ENCODE measurements around the gene MAPK8IP1.

Gene MAPK8IP1

DNA sequence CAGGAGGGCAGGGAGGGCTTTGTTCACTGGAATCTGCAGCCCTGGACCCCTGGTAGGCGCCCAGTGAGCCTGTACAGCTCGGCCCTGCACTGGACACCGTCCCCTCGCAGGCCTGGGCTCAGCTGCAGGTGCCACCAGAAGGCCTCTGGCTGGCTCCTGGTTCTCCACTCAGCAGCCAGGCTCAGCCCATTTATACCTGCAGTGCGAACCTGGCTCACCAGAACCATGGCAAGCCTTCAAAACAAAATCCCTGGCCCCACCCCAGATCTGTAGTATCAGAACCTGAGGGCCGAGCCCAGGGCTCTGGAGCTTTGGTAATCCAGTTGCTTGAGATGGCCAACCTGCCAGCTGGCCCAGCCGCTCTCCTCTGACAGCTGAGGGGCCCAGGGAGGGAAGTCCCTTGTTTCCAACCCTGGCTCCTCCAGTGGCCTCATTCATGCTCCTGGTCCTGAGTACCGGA lies 22.5 kb downstream of the MAPK8IP1 start:
- DNase-seq (ENCODE audit: low read depth in 2 of 2): no peak

DNA sequence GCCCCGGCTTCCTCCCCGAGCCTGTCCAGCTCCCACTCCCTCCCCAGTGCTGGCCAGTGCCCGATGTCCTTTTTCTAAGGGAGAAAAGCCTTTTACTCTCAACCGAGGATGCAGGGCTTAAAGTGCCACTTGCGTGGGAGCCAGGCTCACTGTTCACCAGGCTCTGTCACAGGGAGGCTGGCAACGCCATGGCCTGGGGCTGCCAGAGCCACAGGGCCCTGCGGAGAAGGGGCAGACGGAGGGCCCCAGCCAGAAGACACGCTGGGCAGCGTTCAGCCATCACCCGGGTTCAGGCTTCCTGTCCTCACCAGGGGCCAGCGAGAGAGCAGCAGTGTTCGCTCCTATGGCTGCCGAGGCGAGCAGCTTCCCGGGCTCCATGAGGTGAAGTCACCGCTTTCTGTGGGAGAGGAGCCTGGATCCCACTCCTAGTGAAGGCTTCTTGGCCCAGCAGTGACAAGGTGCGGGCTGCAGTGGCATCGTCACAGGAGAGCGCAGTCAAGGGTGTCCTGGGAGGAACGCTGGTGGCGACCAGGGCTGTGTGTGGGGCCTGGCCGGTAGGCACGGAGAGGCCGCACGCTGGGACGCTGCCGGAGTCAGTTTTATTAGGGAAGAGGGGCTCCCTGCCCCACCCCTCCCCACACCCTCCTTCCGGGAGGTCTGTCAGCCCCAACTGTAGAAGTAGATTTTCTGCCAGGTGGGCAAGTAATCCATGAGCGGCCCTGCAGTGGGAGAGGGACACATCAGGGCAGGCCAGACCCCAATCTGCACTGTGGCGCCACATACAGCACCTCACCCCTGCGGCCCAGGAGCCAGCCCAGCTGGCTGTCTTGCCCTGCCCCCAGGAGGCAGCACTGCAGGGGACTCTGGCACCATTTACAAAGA lies 24.4 kb downstream of the MAPK8IP1 start:
- DNase-seq (ENCODE audit: low read depth in 2 of 2): no peak

DNA sequence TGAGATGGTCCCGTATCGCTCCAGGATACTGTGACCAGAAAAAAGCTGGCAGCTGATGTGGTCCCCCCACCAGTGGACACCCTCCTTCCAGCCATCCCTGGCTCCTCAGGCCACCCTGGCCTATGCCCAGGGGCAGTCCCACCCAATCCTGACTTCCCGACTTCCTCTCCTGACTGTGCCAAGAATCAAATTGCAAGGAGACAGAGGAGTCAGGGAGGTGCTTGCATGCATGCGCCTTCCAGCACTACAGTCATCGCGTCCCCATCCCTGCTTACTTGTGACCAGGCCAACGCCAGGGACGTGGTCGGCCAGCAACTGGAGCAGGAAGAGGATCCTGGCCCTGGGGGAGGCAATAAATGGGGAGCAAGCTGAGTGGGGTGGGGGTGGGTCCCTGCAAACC lies 25.2 kb downstream of the MAPK8IP1 start:
- DNase-seq (ENCODE audit: low read depth in 2 of 2): no peak

DNA sequence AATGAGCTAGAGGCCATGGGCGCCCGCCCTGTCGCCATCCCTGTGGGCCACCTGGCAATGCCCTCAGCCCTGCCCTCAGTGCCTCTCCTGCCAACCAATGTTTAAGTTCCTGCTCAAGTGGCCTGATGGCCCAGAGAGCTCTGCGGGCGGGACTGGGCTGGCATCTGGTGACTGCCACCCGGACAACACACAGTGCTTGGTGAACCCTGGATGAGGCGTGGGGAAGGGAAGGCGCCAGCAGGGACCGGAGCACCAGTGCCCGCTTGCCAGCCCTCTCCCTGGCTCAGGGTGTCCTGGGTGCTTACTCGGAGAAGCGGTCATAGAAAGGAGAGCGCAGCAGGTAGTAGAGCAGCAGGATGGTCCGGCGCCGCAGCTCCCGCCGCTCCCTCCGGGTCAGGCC lies 28.1 kb downstream of the MAPK8IP1 start:
- DNase-seq (ENCODE audit: low read depth in 2 of 2): no peak

DNA sequence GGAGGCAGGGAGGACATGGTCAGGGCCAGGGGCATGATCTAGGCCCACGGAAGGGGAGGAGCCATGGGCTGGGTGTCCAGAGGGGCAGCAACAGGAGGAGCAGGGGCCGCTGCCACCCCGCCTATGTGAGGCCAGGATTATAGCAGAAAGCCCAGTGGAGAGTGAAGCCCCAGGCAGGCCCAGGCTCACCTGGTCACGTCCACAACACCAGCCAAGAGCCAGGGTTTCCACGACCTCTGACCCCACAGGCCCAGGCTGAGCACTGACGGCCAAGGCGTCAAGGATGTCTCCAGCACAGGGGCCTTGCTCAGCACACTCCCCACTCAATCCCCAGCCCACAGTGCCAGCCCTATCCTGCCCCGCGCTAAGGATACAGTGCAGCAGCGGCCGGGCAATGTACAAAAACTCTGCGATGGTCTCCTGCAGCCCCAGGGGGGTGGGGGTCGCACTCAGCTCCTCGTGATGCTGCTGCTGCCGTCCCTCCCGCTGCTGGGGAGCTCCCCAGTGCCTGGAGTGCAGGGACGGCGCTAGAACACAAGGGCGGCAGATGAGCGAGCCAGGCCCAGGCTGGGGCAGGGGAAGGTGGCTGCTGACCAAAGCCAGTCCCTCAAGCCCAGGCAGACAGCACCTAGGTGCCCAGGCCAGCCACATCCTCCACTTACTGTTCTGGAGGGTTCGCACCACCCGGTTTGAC lies 28.6 kb downstream of the MAPK8IP1 start:
- DNase-seq (ENCODE audit: low read depth in 2 of 2): no peak

DNA sequence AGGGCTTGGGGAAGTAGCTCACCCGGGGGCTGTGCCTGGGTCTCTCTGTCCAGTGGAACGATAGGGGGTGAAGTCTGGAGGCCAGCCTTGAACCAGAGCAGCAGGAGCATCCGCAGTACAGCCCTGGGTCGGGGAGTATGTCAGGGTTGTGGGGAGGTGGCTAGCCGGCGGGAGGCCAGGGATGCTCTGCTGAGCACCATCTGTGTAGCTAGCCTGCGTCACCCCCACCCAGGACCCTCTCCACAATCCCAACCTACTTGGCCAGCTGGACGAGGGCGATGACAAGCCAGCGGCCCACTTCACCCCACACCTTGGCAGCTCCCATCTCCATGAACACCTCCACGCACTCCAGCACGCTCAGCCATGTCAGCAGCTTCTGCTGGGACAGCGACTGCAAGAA lies 30.0 kb downstream of the MAPK8IP1 start:
- DNase-seq (ENCODE audit: low read depth in 2 of 2): no peak

DNA sequence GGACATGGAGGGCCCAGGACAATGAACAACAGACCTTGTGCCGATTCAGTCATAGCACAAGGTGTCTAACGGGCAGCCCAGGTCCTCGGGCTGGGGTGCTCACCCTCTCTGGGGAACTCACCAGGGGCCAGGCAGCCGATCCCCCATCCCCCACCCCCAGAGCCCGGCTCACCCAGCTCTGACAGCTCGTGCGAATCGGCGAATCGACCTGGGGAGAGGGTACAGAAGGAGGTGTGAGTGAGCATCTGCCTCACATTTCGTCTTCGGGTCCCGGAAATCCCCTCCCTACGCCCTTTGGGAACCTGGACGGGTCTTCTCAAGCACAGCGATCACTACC lies 31.8 kb downstream of the MAPK8IP1 start:
- DNase-seq (ENCODE audit: low read depth in 2 of 2): no peak

DNA sequence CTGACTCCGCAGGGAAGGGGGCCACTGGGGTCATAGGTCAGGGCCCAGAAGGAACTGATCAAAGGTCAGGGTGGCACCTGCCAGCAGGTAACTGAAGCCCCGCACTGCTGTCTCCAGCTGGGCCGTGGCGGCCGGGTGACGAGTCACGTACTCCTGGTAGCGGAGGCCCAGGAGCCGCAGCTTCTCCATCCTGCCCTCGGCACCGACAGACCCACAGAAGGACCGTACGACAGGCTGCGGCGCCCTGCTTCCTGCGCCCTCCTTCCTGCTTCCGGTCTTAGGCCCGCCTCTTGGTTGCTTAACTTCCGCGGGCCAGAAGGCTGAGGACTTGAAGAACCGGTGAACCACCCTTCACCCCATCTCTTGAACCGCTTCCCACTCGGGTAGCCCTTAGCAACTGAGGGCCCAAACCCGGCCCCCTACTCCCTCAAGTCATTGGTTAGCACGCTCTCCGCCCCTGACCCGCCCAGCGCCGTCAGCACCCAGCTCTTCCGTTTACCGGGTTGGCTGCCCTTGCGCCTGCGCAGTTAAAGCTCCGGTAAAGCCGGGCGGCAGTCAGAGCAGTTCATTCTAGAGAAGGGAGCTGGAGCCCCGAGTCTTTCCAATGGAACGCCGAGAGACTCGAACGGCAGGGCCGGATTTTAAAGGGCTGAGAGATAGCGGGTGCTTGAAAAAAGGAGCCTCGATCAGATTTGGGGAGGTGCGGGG lies 32.3 kb downstream of the MAPK8IP1 start, which contains the start of gene PEX16:
PEX16 (minus strand) TSS at position 255 of the 708 bp plus-strand sequence; CDS start at position 189, 66 bp downstream.
- peak; percentile 99 for DNase-seq (ENCODE audit: low read depth in 2 of 2)

DNA sequence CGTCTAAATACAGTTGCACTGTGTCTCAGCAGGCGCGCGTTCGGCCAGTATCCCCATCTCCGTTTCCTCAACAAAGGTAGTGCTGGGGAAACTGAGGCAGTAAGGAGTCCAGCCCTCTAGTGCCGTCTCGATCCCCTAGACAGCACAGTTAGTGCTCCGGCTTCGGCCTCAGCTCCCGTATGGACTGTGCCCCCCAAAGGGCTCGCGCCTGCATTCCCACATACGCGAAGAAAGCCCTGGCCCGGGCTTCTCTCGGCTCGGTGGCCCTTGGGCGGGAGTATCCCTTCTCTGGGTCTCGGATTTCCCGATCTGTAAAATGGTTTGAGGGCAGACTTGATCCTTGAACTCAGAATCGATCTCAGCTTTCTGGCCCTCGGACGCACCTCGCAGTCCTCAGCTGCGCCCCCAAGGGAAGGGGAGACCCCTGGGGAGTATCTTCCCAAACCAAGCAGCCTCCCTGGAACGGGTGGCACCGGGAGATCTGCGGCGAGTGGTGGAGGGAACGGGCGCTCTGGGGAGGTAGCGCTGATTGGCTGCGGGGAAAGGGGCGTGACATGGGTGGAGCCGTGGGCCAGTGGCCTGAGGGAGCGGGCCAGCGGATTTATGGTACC lies 33.0 kb downstream of the MAPK8IP1 start:
- DNase-seq (ENCODE audit: low read depth in 2 of 2): no peak

DNA sequence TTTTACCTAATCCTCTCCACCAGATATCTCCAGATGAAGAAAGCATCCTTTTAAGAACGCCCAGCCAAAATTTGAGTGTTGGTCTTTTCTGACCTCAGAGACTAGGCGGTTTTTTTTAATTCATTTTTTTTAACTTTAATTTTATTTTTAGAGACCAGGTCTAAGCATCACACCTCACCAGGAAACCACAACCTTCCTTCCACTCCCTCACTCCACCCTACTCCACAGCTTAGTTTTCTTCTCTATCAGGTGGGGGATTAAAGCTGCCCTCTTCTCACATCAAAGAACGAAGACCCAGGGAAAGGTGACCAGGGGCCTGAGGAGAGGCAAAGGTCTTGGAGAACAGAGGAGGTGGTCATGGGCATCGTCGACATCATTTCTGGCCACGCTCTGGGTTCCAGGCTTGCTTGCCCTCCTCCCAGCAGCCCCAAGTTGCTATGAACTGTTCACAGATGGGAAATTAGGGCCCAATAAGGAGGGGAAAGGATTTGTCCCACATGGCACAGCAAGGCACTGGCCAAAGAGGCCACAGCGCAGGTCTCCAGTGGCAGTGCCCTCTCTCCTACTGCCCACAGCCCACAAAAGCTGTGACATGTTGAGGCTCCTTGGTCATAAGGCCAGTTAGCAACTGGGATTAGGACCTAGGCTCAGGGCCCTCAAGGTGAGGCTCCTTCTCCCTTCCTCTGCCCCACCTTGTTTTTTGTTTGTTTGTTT lies 33.7 kb downstream of the MAPK8IP1 start:
- no peak for DNase-seq (ENCODE audit: low read depth in 2 of 2)

DNA sequence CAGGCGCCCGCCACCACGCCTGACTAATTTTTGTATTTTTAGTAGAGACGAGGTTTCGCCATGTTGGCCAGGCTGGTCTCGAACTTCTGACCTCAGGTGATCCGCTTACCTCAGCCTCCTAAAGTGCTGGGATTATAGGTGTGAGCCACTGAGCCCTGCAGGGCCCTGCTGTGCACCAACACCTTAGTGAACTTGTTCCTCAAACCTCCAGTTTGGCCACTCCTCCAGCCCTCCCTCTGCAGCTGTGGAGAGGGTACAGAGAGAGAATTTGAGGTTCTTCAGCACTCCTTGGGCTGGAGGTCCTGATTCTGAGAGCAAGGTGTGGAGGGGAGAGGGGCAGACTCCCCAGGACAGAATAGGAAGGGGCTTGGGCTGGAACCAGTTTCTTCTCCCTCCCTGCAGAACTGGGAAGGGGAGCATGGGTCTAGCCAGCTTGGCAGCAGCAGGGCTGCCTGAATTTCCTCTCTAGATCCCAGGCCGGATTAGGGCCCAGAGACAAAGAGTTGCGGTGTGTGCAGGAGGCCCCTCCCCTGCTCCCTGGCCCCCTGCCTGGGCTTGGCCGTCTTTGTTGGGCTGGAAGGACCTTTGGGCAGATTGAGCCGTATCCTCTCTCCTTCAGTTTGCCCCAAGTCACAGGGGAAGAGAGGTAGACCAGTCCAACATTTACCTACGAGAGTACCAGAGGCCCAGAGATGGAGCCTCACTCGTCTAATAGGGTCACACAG lies 34.5 kb downstream of the MAPK8IP1 start:
- DNase-seq (ENCODE audit: low read depth in 2 of 2): no peak

DNA sequence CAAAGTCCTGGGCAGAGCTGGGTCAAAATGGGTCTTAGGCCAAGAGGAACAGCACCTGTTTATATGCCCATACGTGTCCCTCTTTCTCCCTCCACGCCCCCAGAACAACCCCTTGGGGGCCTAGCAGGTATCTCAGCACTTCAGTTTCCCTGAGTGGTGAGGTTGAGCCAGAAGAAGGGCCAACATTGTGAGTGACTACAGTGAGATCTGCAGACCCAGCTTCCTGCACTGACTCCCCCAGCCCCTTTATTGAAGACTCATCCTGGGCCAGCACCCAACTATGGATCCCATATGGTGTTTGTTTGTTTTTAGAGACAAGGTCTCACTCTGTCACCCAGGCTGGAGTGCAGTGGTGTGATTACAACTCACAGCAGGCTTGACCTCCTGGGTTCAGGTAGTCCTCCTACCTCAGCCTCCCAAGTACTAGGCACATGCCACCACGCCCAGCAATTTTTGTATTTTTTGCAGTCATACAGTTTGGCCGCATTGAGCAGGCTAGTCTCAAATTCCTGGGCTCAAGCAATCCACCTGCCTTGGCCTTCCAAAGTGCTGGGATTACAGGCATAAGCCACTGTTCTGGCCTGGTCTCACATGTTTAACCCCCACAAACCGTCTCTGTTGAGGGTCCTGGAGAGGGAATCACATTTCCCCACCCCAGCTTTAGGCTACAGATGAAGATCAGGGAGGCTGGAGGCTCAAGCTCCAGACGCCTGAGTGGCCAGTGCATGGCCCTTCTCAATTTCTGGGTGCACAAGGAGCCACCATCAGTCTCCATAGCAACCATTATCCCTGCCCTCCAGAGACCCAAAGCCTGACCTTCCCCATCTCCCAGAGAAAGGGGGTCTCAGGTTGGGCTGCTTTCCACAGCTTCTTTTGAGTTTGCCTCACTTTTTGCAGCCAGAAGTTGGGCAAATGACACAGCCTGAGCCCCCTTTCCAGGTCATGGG lies 35.4 kb downstream of the MAPK8IP1 start:
- no peak for DNase-seq (ENCODE audit: low read depth in 2 of 2)

DNA sequence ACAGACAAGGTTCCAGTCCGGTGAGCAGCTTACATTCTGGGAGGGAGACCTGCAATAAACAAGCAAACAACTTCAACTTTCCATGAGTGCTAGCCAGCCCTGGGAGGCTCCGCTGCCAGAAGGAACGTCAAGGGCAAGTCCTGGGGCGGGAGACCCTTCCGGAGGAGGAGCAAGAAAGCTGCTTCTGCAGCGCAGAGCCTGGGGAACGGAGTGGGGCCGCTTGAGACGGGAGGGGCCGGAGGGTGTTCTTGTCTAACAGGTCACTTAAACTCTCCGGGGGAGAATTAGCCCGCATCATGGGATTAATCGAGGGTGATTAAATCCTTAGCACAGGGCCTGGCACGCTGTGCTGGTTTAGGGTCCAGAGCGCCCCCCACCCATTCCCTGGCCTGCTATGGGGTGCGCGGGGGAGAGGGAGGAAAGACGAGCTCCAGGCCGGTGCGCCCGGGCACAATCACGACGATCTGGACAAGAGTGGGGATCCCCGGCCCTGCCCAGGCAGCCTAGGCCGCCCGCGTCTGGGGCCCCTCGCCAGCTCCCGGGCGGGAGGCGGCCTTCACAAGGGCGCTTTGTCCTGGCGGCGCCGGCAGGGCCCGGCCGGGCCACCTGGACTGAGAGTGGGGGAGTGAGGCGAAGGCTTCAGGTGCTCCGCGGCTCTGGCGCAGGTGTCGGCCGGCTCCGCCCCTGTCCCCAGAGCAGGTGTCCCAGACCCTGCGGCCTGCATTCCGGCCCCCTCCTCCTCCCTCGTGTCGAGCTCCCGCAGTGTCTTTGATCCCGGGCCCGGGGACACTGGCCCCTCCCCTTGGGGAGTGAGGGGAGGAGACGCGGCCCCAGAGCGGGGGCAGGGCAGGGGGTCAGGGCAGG lies 36.3 kb downstream of the MAPK8IP1 start:
- DNase-seq (ENCODE audit: low read depth in 2 of 2): no peak

DNA sequence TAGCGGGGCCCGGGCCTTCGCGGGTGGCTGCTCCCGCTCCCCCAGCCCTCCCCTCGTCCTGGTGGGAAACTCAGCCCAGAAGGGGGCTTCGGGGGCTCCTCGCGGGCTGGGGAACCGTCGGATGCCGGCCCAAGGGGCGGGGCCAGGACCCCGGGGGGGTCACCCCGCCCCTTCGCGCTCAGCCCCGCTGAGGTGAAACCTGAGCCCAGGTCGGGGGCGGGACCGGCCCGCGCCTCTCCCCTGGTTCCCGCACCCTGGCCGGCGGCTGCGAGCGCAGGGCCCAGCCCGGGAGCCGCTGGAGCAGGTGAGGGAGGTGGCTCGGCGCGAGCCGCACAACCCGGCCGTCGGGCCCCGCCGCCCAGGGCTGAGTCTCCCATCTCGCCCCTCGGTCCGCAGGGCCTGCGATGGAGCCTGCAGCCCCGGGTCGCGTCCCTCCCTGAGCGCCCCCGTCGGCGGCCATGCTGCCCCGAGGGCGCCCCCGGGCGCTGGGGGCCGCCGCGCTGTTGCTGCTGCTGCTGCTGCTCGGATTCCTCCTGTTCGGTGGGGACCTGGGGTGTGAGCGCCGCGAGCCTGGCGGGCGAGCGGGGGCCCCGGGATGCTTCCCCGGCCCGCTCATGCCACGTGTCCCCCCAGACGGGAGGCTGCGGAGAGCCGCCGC lies 37.1 kb downstream of the MAPK8IP1 start, which contains the start of gene LARGE2:
LARGE2 (plus strand) TSS at position 232 of the 658 bp plus-strand sequence; CDS start at position 459, 227 bp downstream.
- no peak for DNase-seq (ENCODE audit: low read depth in 2 of 2)

DNA sequence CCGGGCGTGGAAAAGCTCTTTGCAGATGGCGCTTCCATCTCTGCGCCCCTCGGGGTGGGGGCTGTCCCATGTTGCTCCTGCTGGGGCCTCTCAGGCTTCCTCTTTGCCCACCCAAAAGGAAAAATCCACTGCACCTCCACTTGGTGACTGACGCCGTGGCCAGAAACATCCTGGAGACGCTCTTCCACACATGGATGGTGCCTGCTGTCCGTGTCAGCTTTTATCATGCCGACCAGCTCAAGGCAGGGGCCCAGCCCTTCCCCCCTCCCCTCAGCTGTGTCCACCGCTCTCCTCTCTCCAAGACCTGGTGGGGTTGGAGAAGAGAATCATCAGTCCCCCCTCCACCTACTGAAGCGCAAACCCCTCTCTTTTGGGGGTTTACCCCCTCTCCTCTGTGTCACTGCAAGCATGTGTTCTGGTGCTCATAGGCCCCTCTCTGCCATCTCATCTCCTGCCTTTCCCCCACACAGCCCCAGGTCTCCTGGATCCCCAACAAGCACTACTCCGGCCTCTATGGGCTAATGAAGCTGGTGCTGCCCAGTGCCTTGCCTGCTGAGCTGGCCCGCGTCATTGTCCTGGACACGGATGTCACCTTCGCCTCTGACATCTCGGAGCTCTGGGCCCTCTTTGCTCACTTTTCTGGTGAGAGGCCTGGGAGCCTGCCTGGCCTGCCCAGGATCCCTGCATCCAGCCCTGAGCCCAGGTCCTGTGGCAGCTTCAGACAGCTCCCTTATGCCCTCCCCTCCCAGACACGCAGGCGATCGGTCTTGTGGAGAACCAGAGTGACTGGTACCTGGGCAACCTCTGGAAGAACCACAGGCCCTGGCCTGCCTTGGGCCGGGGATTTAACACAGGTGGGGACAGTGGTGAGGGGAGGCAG lies 38.8 kb downstream of the MAPK8IP1 start:
- no peak for DNase-seq (ENCODE audit: low read depth in 2 of 2)

DNA sequence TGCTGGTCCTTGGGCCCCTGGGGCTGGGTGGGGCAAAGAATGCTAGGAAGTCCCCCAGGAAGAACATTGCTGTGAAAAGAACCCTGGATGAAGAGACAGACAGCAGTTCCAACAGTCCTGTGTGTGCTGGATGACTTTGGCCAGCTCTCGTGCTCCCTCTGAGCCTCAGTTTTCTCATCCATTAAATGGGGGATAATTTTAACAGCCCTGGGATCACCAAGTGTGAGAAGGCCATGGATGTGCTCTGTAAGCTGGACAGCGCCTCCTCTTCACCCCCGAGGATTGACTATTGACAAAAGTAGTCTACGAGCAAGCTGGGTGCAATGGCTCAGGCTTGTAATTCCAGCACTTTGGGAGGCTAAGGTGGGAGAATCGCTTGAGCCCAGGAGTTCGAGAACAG lies 39.5 kb downstream of the MAPK8IP1 start:
- no peak for DNase-seq (ENCODE audit: low read depth in 2 of 2)

DNA sequence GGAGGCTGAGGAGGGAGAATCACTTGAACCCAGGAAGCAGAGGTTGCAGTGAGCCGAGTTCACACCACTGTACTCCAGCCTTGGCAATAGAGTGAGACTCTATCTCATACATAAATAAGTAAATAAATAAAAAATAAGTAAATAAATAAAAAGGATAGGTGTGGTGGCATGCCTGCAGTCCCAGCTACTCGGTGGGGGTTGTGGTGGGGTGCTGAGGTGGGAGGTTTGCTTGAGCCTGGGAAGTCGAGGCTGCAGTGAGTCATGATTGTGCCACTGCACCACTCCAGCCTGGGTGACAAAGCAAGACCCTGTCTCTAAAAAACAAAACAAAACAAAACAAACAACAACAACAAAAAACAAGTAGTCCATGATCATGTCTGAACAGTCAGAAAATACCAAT lies 40.1 kb downstream of the MAPK8IP1 start:
- DNase-seq (ENCODE audit: low read depth in 2 of 2): no peak
